Progenitor cell of endocrine pancreas (in vitro differentiated cells): ENCODE data around the gene ZIC5. TPM values are rescaled to one million over a fixed set of nuclear protein-coding genes. Genes with fewer than 3 reads are reported as not detected.

ENCODE experiments used
- DNase-seq: peaks from one replicate; pipeline ENCODE4 v3.0.0; 2021; ENCODE audit warnings: low spot score; ENCODE audit not compliant: unreplicated experiment
- H3K27ac Mint-ChIP-seq: 2 replicates; pipeline ENCODE4 v1.8.0; 2021; ENCODE audit warnings: mild to moderate bottlenecking, moderate library complexity, mixed read lengths
- H3K27me3 Mint-ChIP-seq: 2 replicates; pipeline ENCODE4 v1.8.0; 2021; ENCODE audit warnings: mixed read lengths
- H3K36me3 Mint-ChIP-seq: 2 replicates; pipeline ENCODE4 v1.8.0; 2022; ENCODE audit warnings: mixed read lengths; ENCODE audit not compliant: insufficient read depth
- H3K4me1 Mint-ChIP-seq: 2 replicates; pipeline ENCODE4 v1.8.0; 2021; ENCODE audit warnings: low read depth, mixed read lengths
- H3K4me3 Mint-ChIP-seq: 2 replicates; pipeline ENCODE4 v1.8.0; 2021; ENCODE audit warnings: low read depth, mild to moderate bottlenecking, moderate library complexity, mixed read lengths
- H3K9me3 Mint-ChIP-seq: 2 replicates; pipeline ENCODE4 v1.8.0; 2021; ENCODE audit warnings: low read depth, mixed read lengths
- total RNA-seq: library from RNA; stranded (reverse); gene quantifications from 2 replicates; pipeline ENCODE4 v1.2.1, GENCODE V29; 2021
- TF ChIP-seq, protein P1 (sequence below): fragments of 200-600 bp; sonication (generic); IDR thresholded peaks from one replicate; pipeline ENCODE4 v1.5.0; 2021; ENCODE audit warnings: antibody characterized with exemption, mild to moderate bottlenecking; ENCODE audit not compliant: unreplicated experiment

Gene ZIC5
- total RNA-seq, 1 donor from 2014 or later = not detected

- Mint-ChIP-seq H3K36me3 (no peaks in the 10 kb centered on the region), H3K9me3 (no peaks in the 10 kb centered on the region), H3K4me3 (no peak overlapping the region), H3K27ac (no peak overlapping the region), H3K27me3 (peaks cover 48% of the 10 kb centered on the region), H3K4me1 (peaks cover 2% of the 10 kb centered on the region)
- TF ChIP-seq, protein P1, sequence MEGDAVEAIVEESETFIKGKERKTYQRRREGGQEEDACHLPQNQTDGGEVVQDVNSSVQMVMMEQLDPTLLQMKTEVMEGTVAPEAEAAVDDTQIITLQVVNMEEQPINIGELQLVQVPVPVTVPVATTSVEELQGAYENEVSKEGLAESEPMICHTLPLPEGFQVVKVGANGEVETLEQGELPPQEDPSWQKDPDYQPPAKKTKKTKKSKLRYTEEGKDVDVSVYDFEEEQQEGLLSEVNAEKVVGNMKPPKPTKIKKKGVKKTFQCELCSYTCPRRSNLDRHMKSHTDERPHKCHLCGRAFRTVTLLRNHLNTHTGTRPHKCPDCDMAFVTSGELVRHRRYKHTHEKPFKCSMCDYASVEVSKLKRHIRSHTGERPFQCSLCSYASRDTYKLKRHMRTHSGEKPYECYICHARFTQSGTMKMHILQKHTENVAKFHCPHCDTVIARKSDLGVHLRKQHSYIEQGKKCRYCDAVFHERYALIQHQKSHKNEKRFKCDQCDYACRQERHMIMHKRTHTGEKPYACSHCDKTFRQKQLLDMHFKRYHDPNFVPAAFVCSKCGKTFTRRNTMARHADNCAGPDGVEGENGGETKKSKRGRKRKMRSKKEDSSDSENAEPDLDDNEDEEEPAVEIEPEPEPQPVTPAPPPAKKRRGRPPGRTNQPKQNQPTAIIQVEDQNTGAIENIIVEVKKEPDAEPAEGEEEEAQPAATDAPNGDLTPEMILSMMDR = peak; percentile 86
- DNase-seq = no peak
These were observed 55.0 kb downstream of the ZIC5 start for GRCh38 chr13:99916366-99917103.

GRCh38 chr13:99913167-99913566, 58.4 kb downstream of the ZIC5 start:
- Mint-ChIP-seq H3K27ac (no peak overlapping the region), H3K4me3 (no peak overlapping the region), H3K9me3 (no peaks in the 10 kb centered on the region), H3K27me3 (peaks cover 45% of the 10 kb centered on the region), H3K4me1 (peaks cover 12% of the 10 kb centered on the region), H3K36me3 (no peaks in the 10 kb centered on the region)
- no peak for DNase-seq
- TF ChIP-seq, protein P1 = no peak

Other genes starting within 250 kb of the ZIC5 start
- gene ZIC2, start 10.0 kb upstream of the ZIC5 start, total RNA-seq = 0.13 TPM in 1 of 2 replicates, not detected in the other
- gene PCCA, start 117.3 kb upstream of the ZIC5 start, total RNA-seq = 48.1 and 50.4 TPM in 2 replicates